Measurements from ENCODE around the gene OPRPN. TPM values are rescaled to one million over a fixed set of nuclear protein-coding genes. Genes with fewer than 3 reads are reported as not detected.

Gene OPRPN
- total RNA-seq, 4 donors from 2014 or later: not detected

DNA sequence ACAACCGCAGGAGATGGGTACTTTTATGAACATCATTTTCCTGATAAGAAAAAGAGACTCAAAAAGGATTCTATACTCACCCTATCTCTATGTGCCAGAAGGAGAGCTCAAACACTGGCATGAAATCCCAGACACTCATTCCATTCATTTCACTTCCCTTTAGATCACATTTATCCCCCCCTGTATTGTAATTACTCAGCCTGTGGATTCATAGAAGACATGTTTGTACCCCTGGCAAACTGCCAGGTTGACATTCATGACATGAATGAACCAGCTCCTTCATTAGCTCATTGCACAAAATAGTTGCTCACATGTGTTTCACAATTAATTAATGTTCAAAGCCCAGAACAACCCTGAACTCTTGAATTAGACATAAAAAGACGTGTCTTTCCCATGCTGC lies 32.3 kb upstream of the OPRPN start:
- DNase-seq: no peak
- H3K9me3 ChIP-seq: no peaks in the 10 kb centered on the region
- no peaks in the 10 kb centered on the region for H3K27me3 ChIP-seq
- WGBS, 2 donors: 57 to 88% methylated on average over 2 of the region's 2 CpGs
- H3K36me3 ChIP-seq: no peaks in the 10 kb centered on the region
- intact Hi-C loops (cut with DNase I): no loop called here
- no peak for TF ChIP-seq CTCF (IDR thresholded peaks at IDR 0.05)
- no peak for TF ChIP-seq POLR2A (IDR thresholded peaks at IDR 0.05)
- H3K4me3 ChIP-seq (replicated peaks in 1 of 3): no peak overlapping the region
- H3K4me1 ChIP-seq: no peaks in the 10 kb centered on the region
- H3K27ac ChIP-seq: no peak overlapping the region

- H3K9me3 ChIP-seq: no peaks in the 10 kb centered on the region
- TF ChIP-seq CTCF (IDR thresholded peaks at IDR 0.05) (no peak), POLR2A (IDR thresholded peaks at IDR 0.05) (no peak)
- H3K27me3 ChIP-seq: no peaks in the 10 kb centered on the region
- no peaks in the 10 kb centered on the region for H3K36me3 ChIP-seq
- DNase-seq: no peak
- no peaks in the 10 kb centered on the region for H3K4me1 ChIP-seq
- intact Hi-C loops (cut with DNase I): no loop called here
- H3K27ac ChIP-seq: no peak overlapping the region
- WGBS, 2 donors: 94 to 95% methylated on average over 1 of the region's 1 CpG
- no peak overlapping the region for H3K4me3 ChIP-seq (replicated peaks in 1 of 3)
Observed at GRCh38 chr4:70367813-70368212, 29.9 kb upstream of the OPRPN start.

- TF ChIP-seq CTCF (IDR thresholded peaks at IDR 0.05): no peak
- TF ChIP-seq POLR2A (IDR thresholded peaks at IDR 0.05): no peak
- intact Hi-C loops (cut with DNase I): no loop called here
- no peak overlapping the region for H3K27ac ChIP-seq
- no peak for DNase-seq
- no peak overlapping the region for H3K4me3 ChIP-seq (replicated peaks in 1 of 3)
- no peaks in the 10 kb centered on the region for H3K27me3 ChIP-seq
- H3K9me3 ChIP-seq: no peaks in the 10 kb centered on the region
- no peaks in the 10 kb centered on the region for H3K36me3 ChIP-seq
- H3K4me1 ChIP-seq: no peaks in the 10 kb centered on the region
- WGBS, 2 donors: 90 to 94% methylated on average over 4 of the region's 4 CpGs
Observed at GRCh38 chr4:70371987-70372386, 25.8 kb upstream of the OPRPN start.

DNA sequence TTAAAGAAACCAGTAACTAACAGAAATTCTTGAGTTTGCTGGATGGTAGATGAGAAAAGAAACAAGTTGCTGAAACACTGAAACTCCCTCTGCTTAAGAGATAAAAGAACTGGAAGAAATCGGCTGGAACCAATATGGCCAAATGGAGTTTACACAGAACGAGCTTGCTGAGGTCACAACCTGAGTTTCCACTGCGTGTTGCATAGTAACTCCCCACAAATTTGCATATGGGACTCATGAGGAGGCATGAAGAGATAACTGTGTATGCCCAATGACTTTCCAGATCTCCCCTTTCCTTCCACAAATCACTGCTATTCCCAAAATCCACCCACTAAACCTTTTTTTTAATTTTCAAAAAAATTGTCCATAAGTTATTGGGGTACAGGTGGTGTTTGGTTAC lies 25.0 kb upstream of the OPRPN start:
- H3K27me3 ChIP-seq: no peaks in the 10 kb centered on the region
- WGBS, 2 donors: 80 to 81% methylated on average over 3 of the region's 3 CpGs
- H3K36me3 ChIP-seq: no peaks in the 10 kb centered on the region
- TF ChIP-seq POLR2A (IDR thresholded peaks at IDR 0.05) (no peak), CTCF (IDR thresholded peaks at IDR 0.05) (no peak)
- H3K9me3 ChIP-seq: no peaks in the 10 kb centered on the region
- no peak overlapping the region for H3K27ac ChIP-seq
- intact Hi-C loops (cut with DNase I): no loop called here
- DNase-seq: no peak
- no peak overlapping the region for H3K4me3 ChIP-seq (replicated peaks in 1 of 3)
- no peaks in the 10 kb centered on the region for H3K4me1 ChIP-seq

DNA sequence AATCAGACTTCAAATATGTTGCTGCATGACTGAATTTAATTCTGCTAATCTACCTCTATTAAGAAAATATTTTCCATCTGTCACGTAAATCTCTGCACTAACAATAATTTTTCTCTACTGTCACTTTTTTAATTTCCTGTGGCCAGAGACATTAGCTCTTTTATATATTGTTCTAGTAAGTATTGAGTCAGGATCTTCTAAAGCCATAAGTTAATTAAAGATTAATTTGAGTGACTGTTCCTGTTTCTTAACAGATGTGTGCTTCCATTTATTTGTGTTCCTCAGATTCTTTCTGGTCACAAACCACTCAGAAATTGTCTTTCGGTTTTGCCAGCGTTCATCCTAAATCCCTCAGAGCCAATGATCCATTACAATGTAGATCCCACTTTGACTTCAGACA lies 17.2 kb upstream of the OPRPN start:
- Histone ChIP-seq H3K4me1 (no peaks in the 10 kb centered on the region), H3K27me3 (no peaks in the 10 kb centered on the region), H3K4me3 (replicated peaks in 1 of 3) (no peak overlapping the region), H3K36me3 (no peaks in the 10 kb centered on the region), H3K27ac (no peak overlapping the region), H3K9me3 (no peaks in the 10 kb centered on the region)
- no peak for DNase-seq
- no peak for TF ChIP-seq POLR2A (IDR thresholded peaks at IDR 0.05)
- TF ChIP-seq CTCF (IDR thresholded peaks at IDR 0.05): no peak
- 77 to 85% methylated on average over 3 of the region's 3 CpGs for WGBS, 2 donors
- intact Hi-C loops (cut with DNase I): no loop called here

Measured in thyroid gland (tissue), 4 donors.